ENCODE measurements around the gene ANXA6.

- TF ChIP-seq GLIS3 (CRISPR knock-in tag; IDR thresholded peaks at IDR 0.05) (no peak), ESRRG (CRISPR knock-in tag; IDR thresholded peaks at IDR 0.05) (no peak)
Measured at GRCh38 chr5:151127926-151128325, 29.7 kb downstream of the ANXA6 start.

Data from SK-N-SH treated with all-trans-retinoic acid at 6 μM for 48 hours (cell line).